Stimulated activated CD8-positive, alpha-beta memory T cell treated with anti-CD3 and anti-CD28 coated beads, Interleukin-15, amount 100 ng/mL, for 24 hours (primary cell): ENCODE measurements around the gene GDE1.

Source experiments
- DNase-seq: peaks from one replicate; pipeline ENCODE4 v3.0.0-alpha.2; 2020; ENCODE audit warnings: low read depth

The GDE1 gene

GRCh38 chr16:19523559-19524355, 1.9 kb upstream of the GDE1 start, which contains the start of gene CCP110:
TSS of gene CCP110 (plus strand) at chr16:19523942. CDS start at chr16:19527882, 3,940 bp downstream.
- peak; percentile 78 for DNase-seq

GRCh38 chr16:19523184-19523558, 1.3 kb upstream of the GDE1 start:
- no peak for DNase-seq

- DNase-seq: no peak
Measured at GRCh38 chr16:19522760-19523159, 862 bp upstream of the GDE1 start.

- DNase-seq: no peak
Measured at GRCh38 chr16:19522397-19522732, 467 bp upstream of the GDE1 start.

- no peak for DNase-seq
Measured at GRCh38 chr16:19520861-19521331, 1.0 kb downstream of the GDE1 start.

GRCh38 chr16:19518388-19518787, 3.5 kb downstream of the GDE1 start:
- no peak for DNase-seq

- no peak for DNase-seq
Measured at GRCh38 chr16:19517424-19518089, 4.3 kb downstream of the GDE1 start.

- DNase-seq: no peak
Measured at GRCh38 chr16:19515757-19516156, 6.1 kb downstream of the GDE1 start.

- no peak for DNase-seq
Measured at GRCh38 chr16:19513377-19514053, 8.4 kb downstream of the GDE1 start.

GRCh38 chr16:19512297-19512696, 9.6 kb downstream of the GDE1 start:
- DNase-seq: no peak

- DNase-seq: no peak
Measured at GRCh38 chr16:19507867-19508266, 14.0 kb downstream of the GDE1 start.

- no peak for DNase-seq
Measured at GRCh38 chr16:19506965-19507364, 14.9 kb downstream of the GDE1 start.

- DNase-seq: no peak
Measured at GRCh38 chr16:19505600-19506303, 16.1 kb downstream of the GDE1 start.

- no peak for DNase-seq
Measured at GRCh38 chr16:19503461-19504075, 18.3 kb downstream of the GDE1 start.

GRCh38 chr16:19502395-19503131, 19.3 kb downstream of the GDE1 start:
- peak; percentile 40 for DNase-seq

- no peak for DNase-seq
Measured at GRCh38 chr16:19499481-19499880, 22.4 kb downstream of the GDE1 start.

GRCh38 chr16:19499006-19499405, 22.9 kb downstream of the GDE1 start:
- DNase-seq: no peak

- no peak for DNase-seq
Measured at GRCh38 chr16:19497176-19497575, 24.7 kb downstream of the GDE1 start.

- DNase-seq: no peak
Measured at GRCh38 chr16:19490619-19491018, 31.3 kb downstream of the GDE1 start.

GRCh38 chr16:19488213-19488640, 33.7 kb downstream of the GDE1 start:
- DNase-seq: no peak

- DNase-seq: no peak
Measured at GRCh38 chr16:19486750-19487325, 35.1 kb downstream of the GDE1 start.
